Posterior cingulate gyrus (tissue), 11 donors: Measurements from ENCODE around the gene AHCY.
"Not testable (repeated sequence)": the region's sequence is repeated elsewhere in the genome, so short reads cannot be mapped to it uniquely, and the experiment has no call there.

Experiments used
- DNase-seq, 10 donors: peaks; one replicate each; pipeline versions ENCODE4 v3.0.0 to v3.0.0-alpha.2; 2020 to 2021; ENCODE audit warnings: mixed read lengths in 3 of 10
- intact Hi-C: fragments of 100-400 bp; cut with DNase I; formaldehyde crosslinking; loops from one replicate; pipeline ENCODE4 v1.15.1; 2023

AHCY gene

GRCh38 chr20:34328207-34328606, 25.1 kb upstream of the AHCY start:
- intact Hi-C loops, DNase-seq: not testable (repeated sequence)

- intact Hi-C loops = no loop called here
- DNase-seq = no peak
These were observed 21.4 kb upstream of the AHCY start for GRCh38 chr20:34324541-34324940.

DNA sequence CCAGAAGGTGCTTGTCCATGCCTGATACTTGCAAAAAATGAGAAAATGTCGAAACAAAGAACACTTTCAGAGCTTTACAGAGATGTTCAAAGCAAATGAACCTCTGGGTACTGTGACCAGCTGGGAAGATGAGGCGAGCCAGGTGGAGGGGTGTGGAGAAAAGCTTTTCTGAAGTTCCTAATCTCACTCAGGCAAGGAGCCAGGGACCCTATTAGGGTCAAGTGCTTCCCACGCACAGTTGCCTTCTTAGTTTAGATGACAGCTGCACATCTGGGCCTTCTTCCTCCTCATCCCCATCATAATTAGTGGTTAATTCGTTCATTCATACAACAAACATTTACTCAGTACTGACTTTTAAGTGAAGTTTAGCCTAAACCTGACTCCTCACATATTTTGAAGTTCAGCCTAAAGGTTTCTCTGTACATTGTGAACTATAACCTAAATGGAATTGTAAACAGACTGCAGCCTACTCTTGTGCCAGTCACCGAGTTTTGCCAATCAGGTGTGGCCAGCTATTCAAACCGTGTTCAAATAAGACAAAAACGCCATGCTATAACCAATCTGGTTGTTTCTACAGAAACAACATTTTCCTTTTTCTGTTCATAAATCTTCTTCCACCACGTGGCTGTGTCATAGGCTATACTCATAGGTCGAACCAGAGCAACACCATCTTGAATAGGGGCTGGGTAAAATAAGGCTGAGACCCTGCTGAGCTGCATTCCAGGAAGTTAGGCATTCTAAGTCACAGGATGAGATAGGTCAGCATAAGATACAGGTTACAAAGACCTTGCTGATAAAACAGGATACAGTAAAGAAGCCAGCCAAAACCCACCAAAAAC, 19.3 kb upstream of the AHCY start:
- intact Hi-C loops = no loop called here
- no peak for DNase-seq

DNA sequence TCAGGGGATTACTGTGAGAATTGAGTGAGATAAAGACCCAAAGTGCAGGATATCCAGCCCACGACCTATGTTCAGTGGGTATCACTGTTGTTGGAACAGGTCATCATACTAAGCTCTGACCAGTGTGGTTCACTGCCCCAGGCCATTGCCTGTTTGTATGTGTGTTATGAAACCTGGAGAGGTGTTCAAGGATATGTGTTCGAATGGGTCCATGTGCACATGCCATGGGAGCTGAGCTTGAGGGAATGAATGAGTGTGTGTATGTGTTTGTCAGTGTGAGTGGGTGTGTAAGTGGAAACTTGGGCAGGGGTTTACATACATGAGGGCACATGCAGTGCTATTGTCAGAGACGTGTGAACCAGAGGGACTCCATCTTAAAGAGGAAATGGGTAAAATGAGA, 17.7 kb upstream of the AHCY start:
- no peak for DNase-seq
- intact Hi-C loops = no loop called here

GRCh38 chr20:34318609-34319443, 15.7 kb upstream of the AHCY start:
- intact Hi-C loops = no loop called here
- peak in 1 of 10 donors; percentile 2 for DNase-seq

GRCh38 chr20:34316196-34316814, 13.2 kb upstream of the AHCY start:
- peak in 1 of 10 donors; percentile 19 for DNase-seq
- intact Hi-C loops = no loop called here

DNA sequence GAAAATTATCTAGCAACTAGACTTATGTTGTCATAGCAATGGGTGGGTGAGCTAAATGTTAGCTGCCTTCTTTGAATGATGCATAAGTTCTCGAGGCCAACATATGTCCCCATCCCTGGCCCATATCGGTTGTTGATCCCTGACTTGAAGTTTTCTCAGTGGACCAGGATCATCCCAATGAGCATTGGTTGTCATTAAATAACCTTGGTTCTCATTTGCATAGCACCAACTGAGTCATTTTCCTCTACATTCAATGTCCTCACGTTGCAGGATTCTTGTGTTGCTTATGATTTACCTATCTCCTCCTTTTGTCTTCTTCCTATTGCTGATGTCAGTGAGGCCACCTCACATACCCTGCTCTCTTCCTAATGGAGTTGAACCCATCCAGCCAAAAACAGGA, 12.1 kb upstream of the AHCY start:
- intact Hi-C loops = no loop called here
- DNase-seq = no peak

GRCh38 chr20:34312544-34313217, 9.5 kb upstream of the AHCY start:
- DNase-seq = peak; percentile 77 to 98 (median 90)
- intact Hi-C loops = loop anchor here (2.0 to 5.0 kb wide), 2 partner anchors 160 to 210 kb away; no protein-coding TSS in a partner anchor

- intact Hi-C loops = loop anchor here (2.0 to 5.0 kb wide), 2 partner anchors 161 to 210 kb away; no protein-coding TSS in a partner anchor
- DNase-seq = peak in 2 of 10 donors; percentile 51 to 83
These were observed 8.9 kb upstream of the AHCY start for GRCh38 chr20:34312024-34312460.

DNA sequence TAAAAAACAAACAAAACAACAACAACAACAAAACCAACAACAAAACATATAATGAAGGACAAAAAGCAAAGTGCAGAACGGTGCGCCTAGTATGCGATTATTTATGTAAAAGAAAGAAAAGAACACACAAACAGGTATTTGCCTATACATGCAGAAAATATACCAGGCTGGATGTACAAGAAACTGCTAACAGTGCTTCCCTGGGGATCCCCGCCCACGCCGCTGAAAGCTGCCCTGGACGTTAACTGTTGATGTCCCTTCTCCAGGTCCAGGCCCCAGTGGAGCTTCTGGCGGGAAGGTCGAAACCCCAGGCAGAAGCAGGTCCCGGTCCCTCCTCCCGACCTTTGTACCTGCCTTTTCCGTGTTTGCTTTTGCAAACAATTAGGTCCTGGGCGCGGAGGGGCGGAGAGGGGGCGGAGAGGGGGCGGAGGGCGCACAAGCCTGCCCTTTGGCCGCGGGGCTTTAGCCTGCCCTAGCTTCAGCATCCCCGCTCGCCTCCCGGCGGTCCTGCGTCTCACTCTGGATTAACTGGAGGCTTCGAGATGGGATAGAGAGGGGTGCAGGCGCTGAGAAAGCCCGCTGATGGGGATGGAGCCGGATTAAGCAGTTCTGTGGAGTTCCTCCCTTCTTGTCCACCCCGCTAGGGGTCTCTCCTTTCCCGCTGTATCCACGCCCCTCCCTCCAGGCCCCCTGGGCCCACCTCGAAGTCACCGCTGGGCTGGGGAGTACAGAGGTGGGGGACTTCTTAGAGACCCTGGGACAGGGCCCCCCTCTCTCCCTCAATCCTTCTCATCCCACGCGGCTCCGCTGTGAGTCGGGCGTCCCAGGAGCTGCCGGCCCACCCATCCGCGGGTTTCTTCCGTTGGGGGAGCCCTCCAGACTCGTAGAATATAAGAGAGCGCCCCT, 8.2 kb upstream of the AHCY start:
- DNase-seq = peak in 4 of 10 donors; percentile 19 to 84 (median 59)
- intact Hi-C loops = loop anchor here (2.0 to 5.0 kb wide), 2 partner anchors 161 to 211 kb away; no protein-coding TSS in a partner anchor

DNA sequence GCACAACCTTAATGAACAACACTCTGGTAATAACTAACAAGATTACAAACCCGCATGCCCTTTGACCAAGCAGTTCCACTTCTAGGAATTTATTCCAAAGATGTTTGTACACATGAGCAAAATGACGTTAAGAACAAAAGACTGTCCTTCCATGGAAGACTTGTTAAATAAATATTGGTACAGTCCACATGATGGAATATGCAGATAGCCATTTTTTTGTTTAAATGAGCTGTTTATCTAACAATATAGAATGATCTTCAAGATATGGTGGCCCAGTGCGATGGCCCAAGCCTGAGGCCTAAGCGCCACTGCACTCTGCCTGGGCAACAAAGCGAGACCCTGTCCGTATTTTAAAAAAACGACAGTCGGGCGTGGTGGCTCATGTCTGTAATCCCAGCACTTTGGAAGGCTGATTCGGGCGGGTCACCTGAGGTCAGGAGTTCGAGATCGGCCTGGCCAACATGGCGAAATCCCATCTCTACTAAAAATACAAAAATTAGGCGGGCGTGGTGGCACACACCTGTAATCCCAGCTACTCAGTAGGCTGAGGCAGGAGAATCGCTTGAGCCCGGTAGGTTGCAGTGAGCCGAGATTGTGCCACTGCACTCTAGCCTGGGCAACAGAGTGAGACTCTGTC, 7.4 kb upstream of the AHCY start:
- DNase-seq = peak in 1 of 10 donors; percentile 40
- intact Hi-C loops = loop anchor here (5.0 kb wide), 1 partner anchor 212 kb away; no protein-coding TSS in a partner anchor

- intact Hi-C loops = loop anchor here (5.0 to 10.0 kb wide), 2 partner anchors 213 to 395 kb away; partner anchors contain the start of gene TP53INP2
- DNase-seq = no peak
These were observed 6.5 kb upstream of the AHCY start for GRCh38 chr20:34309691-34310090.

DNA sequence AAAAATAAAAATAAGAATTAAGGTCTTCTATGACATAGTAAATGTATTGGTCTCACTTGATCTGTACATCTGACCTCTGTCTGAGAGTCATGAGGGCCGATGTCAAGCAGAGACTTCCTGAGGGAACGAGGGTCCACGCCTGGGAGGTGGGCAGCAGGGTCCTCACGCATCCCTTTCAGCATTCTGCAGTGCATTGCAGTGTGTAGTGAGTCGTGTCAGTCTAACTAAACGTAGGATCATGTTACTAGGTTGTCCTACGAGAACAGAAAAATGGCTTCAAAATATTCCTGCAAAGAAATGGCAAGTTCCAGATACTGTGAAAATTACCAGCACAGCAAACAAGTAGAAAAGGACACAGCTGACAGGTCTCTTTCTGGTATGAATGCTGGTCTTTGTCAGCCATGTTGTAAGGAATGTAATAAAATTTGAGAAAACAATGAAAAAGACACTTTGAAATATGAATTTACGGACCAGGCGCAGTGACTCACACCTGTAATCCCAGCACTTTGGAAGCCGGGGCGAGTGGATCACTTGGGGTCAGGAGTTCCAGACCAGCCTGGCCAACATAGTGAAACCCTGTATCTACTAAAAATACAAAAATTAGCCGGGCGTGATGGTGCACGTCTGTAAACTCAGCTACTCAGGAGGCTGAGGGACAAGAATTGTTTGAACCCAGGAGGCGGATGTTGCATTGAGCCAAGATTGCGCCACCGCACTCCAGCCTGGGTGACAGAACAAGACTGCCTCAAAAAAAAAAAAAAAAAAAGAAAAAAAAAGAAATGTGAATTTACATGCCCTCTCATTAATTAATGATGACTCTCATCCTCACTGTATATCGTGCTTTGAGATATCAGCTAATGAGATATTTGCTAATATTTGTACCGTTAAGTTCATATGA, 2.4 kb upstream of the AHCY start:
- DNase-seq = peak in 1 of 10 donors; percentile 26

DNA sequence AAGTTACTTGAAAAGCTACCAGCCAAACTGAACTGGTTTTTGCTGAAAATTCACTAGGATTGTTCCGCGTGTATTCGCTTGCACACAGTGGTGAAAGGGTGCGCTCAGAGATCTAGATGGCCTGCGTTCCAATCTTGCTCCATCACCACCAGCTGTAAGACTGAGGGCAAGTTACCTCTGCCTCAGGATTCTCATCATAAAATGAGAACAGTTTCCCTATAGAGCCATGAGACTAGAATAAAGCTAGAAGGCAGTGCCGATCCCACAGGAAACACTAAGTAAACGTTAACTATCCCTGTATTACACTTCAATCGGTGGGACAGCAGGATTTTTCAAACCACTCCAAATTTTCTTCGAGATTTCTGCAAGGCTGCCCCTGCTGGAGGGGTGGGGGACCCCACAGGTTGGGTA, 838 bp downstream of the AHCY start:
- intact Hi-C loops = loop anchor here (2.0 to 10.0 kb wide), 2 partner anchors 60 to 402 kb away; partner anchors contain the start of genes ITCH and TP53INP2
- no peak for DNase-seq

More for the DNA sequence above, 2.4 kb upstream of the AHCY start:
- intact Hi-C loops = loop anchor here (10.0 kb wide), 1 partner anchor 399 kb away; the partner anchor contains the start of gene TP53INP2

GRCh38 chr20:34301587-34302311, 1.4 kb downstream of the AHCY start:
- DNase-seq = peak in 1 of 10 donors; percentile 61
- intact Hi-C loops = loop anchor here (2.0 to 10.0 kb wide), 2 partner anchors 61 to 403 kb away; partner anchors contain the start of genes ITCH and TP53INP2
